GM12878 (cell line): ENCODE measurements around the gene USP36.

Experiments
- CTCF ChIP-seq, 3 experiments: IDR thresholded peaks in 2 of 3; conservative IDR thresholded peaks in 1 of 3; 2 replicates each; pipeline ENCODE4 v1.5.1; 2011; ENCODE audit warnings: low read depth in 3 of 3, low read length in 3 of 3, mild to moderate bottlenecking in 3 of 3, control low read depth in 2 of 3, moderate library complexity in 2 of 3, inconsistent platforms in 1 of 3, mixed read lengths in 1 of 3; ENCODE audit not compliant: control insufficient read depth in 2 of 3, insufficient read depth in 1 of 3; ENCODE audit errors: extremely low read depth in 1 of 3
- EZH2 ChIP-seq: IDR thresholded peaks from 2 replicates; pipeline ENCODE4 v1.6.1; 2012; ENCODE audit warnings: low read depth, mild to moderate bottlenecking, control low read depth, inconsistent platforms, low read length, borderline replicate concordance; ENCODE audit not compliant: control insufficient read depth
- MAX ChIP-seq: IDR thresholded peaks from 2 replicates; pipeline ENCODE4 v1.6.1; 2012; ENCODE audit warnings: low read depth, low read length, improper control_type of control experiment
- POLR2A ChIP-seq: IDR thresholded peaks from 2 replicates; pipeline ENCODE4 v1.6.1; 2011; ENCODE audit warnings: low read depth, mild to moderate bottlenecking, low read length

DNA sequence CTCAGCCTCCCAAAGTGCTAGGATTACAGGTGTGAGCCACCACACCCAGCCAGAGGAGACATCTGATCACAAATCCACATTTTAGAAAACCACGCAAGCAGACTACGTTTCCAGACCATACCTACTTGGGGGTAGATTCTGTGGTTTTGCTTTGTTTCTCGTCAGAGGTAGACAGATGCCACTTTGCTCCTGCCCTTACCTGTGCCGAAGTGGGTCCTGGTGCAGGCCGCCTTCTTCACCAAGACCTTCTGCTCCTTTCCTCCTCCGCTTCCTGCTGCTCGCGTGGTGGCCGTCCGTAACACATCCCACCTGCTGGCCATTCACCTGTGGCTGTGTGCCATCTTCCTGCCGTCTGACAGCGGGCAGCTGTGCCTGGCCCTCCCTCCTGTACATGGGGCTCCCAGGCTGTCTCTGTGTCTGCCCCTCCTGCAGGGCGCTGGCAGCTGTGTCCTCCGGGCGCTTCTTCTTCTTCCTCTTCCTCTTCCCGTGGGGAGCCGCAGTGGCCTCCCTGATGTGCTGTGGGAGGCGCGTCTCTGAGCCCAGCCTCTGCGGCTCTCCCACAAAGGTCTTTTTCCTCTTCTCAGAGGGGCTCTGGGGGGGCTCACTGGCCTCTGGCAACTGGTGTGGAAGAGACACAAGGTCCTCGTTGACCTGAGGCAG is 37.3 kb downstream of the USP36 start:
- no peak for TF ChIP-seq EZH2
- TF ChIP-seq CTCF (IDR thresholded peaks at IDR 0.05 in 2 of 3, conservative IDR thresholded peaks at IDR 0.05 in 1 of 3; ENCODE audit: control insufficient read depth in 2 of 3, extremely low read depth in 1 of 3, insufficient read depth in 1 of 3, low read depth in 3 of 3, low read length in 3 of 3), result no peak
- TF ChIP-seq MAX, result no peak
- peak; percentile 44; the same call in 1 of the 2 replicates for TF ChIP-seq POLR2A
